ENCODE measurements around the gene COL23A1.

Gene COL23A1

DNA sequence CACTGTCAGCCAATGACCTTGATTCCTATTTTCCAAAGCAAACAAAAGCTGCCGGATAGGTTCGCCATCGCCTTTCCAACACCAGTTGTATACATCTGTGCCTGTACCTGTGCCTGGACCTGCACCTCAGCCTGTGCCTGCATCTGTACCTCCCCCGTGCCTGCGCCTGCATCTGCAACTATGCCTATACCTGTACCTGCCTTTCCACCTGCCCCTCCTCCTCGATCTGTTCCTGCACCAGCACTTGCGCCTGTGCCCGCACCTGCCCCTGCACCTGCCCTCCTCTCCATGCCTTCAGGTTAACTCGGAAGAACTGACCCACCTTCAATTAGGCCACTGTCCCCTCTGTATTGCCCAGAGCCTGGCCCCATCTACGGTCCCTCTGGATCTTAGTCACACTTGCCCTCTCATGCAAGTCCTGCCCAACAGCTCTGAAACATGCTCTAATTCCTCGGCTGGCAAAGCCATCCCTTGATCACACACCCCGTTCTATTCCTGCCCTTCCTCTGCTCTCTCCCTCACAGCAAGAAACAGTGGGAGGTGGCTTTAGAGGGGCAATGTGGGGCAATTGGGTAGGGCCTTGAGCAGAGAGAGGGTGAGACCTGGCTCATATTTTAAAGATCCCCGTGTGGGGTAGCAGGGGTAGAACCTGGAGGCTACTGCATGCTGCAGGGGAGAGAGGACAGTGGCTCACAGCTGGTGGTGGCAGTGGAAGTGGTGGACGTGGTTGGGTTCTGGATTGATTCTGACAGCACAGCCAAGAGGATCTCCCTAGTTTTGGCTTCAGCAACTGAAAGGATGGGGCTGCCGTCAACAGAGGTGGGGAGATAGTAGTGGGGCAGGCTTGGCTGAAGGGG, 298.0 kb downstream of the COL23A1 start:
- H3K27ac ChIP-seq (ENCODE audit: extremely low read depth, low read depth, low read length): no peak overlapping the region
- H3K4me3 ChIP-seq (ENCODE audit: low read depth, low read length): no peak overlapping the region
- H3K9me3 ChIP-seq (ENCODE audit: control insufficient read depth, insufficient read depth, low read depth, low read length): no peaks in the 10 kb centered on the region
- ChIA-PET POLR2A (no interaction called here), CTCF (interaction anchor here (1.5 kb wide), 1 partner anchor 12 kb away, joined by 5 read pairs; no protein-coding TSS in a partner anchor)
- TF ChIP-seq ZNF624 (tag by site-specific recombination; IDR thresholded peaks at IDR 0.05) (no peak), ZNF223 (tag by site-specific recombination; IDR thresholded peaks at IDR 0.05) (no peak), ZNF768 (tag by site-specific recombination; IDR thresholded peaks at IDR 0.05) (no peak), ZNF155 (tag by site-specific recombination; IDR thresholded peaks at IDR 0.05) (no peak), GLI2 (tag by site-specific recombination; IDR thresholded peaks at IDR 0.05; ENCODE audit: borderline replicate concordance, low read depth) (no peak), ZNF837 (tag by site-specific recombination; IDR thresholded peaks at IDR 0.05) (no peak), ZNF664 (tag by site-specific recombination; IDR thresholded peaks at IDR 0.05) (no peak), ZNF48 (tag by site-specific recombination; IDR thresholded peaks at IDR 0.05) (no peak), ZNF335 (tag by site-specific recombination; conservative IDR thresholded peaks at IDR 0.05) (no peak), ZNF571 (tag by site-specific recombination; IDR thresholded peaks at IDR 0.05) (no peak), ZNF658 (tag by site-specific recombination; IDR thresholded peaks at IDR 0.05) (no peak), ZNF274 (IDR thresholded peaks at IDR 0.05; ENCODE audit: low read length) (no peak), ZNF274 (tag by site-specific recombination; IDR thresholded peaks at IDR 0.05; ENCODE audit: borderline replicate concordance) (no peak), ZNF629 (tag by site-specific recombination; IDR thresholded peaks at IDR 0.05) (no peak), ZSCAN30 (tag by site-specific recombination; IDR thresholded peaks at IDR 0.05) (no peak), ZSCAN23 (tag by site-specific recombination; IDR thresholded peaks at IDR 0.05) (no peak), ZNF792 (tag by site-specific recombination; IDR thresholded peaks at IDR 0.05) (no peak)
- TF ChIP-seq, protein P1, sequence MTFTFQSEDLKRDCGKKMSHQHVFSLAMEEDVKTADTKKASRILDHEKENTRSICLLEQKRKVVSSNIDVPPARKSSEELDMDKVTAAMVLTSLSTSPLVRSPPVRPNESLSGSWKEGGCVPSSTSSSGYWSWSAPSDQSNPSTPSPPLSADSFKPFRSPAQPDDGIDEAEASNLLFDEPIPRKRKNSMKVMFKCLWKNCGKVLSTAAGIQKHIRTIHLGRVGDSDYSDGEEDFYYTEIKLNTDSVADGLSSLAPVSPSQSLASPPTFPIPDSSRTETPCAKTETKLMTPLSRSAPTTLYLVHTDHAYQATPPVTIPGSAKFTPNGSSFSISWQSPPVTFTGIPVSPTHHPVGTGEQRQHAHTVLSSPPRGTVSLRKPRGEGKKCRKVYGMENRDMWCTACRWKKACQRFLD (tag by site-specific recombination; IDR thresholded peaks at IDR 0.05): no peak
- TF ChIP-seq, protein P2, sequence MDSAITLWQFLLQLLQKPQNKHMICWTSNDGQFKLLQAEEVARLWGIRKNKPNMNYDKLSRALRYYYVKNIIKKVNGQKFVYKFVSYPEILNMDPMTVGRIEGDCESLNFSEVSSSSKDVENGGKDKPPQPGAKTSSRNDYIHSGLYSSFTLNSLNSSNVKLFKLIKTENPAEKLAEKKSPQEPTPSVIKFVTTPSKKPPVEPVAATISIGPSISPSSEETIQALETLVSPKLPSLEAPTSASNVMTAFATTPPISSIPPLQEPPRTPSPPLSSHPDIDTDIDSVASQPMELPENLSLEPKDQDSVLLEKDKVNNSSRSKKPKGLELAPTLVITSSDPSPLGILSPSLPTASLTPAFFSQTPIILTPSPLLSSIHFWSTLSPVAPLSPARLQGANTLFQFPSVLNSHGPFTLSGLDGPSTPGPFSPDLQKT (IDR thresholded peaks at IDR 0.05; ENCODE audit: borderline replicate concordance, low read depth, low read length): no peak
- no peaks in the 10 kb centered on the region for H3K36me3 ChIP-seq (ENCODE audit: control insufficient read depth in 2 of 2, insufficient read depth in 1 of 2, low read length in 2 of 2)
- H3K4me1 ChIP-seq (ENCODE audit: control insufficient read depth, insufficient read depth, low read length): no peaks in the 10 kb centered on the region; the same call in 1 of the 2 replicates

DNA sequence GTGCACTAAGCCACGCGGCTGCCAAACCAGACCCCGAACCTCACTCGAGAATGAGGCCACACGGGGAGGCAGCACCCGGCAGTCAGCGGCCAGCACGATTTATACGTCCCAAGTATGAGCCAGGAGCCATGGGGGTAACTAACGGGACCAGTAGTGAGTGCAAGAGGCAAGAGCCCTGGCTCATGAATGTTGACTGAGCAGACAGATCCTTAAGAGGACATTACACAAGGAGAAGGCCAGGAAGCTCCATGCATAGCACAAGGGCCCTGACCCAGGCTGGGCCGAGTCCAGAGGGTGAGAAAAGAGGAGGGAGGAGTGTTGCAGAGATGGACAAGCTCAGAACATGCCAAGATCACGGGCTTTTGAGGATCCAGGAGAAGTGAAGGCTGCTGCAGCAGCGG, 299.0 kb downstream of the COL23A1 start:
- no peak for TF ChIP-seq ZNF544 (tag by site-specific recombination; IDR thresholded peaks at IDR 0.05)
- no peak for TF ChIP-seq YY1 (tag by site-specific recombination; IDR thresholded peaks at IDR 0.05)
- TF ChIP-seq ZNF501 (tag by site-specific recombination; IDR thresholded peaks at IDR 0.05): no peak
- no peak for TF ChIP-seq ZNF2 (tag by site-specific recombination; IDR thresholded peaks at IDR 0.05)
- TF ChIP-seq ZNF555 (tag by site-specific recombination; conservative IDR thresholded peaks at IDR 0.05): no peak
- no peaks in the 10 kb centered on the region for H3K36me3 ChIP-seq (ENCODE audit: control insufficient read depth in 2 of 2, insufficient read depth in 1 of 2, low read length in 2 of 2)
- H3K4me1 ChIP-seq (ENCODE audit: control insufficient read depth, insufficient read depth, low read length): no peaks in the 10 kb centered on the region; the same call in 1 of the 2 replicates
- ChIA-PET POLR2A (no interaction called here), CTCF (interaction anchor here (0.6 to 1.5 kb wide), 3 partner anchors 11 to 85 kb away, joined by 3 to 5 read pairs (median 3); no protein-coding TSS in a partner anchor)
- no peaks in the 10 kb centered on the region for H3K9me3 ChIP-seq (ENCODE audit: control insufficient read depth, insufficient read depth, low read depth, low read length)
- no peak overlapping the region for H3K27ac ChIP-seq (ENCODE audit: extremely low read depth, low read depth, low read length)
- no peak overlapping the region for H3K4me3 ChIP-seq (ENCODE audit: low read depth, low read length)

Measured in HEK293 (cell line).